ENCODE data around the gene ENOX2. TPM values are rescaled to one million over a fixed set of nuclear protein-coding genes. Genes with fewer than 3 reads are reported as not detected.

The ENOX2 gene
- total and polyA plus RNA-seq, 12 donors: 3.4 to 31.7 (median 18.9) TPM

- no peaks in the 10 kb centered on the region for H3K4me1 ChIP-seq (replicated peaks in 1 of 2)
- no peak overlapping the region for H3K4me3 ChIP-seq
- 77 to 87% (median 83%) methylated on average over 3 of the region's 3 CpGs for WGBS, 4 donors
- H3K27ac ChIP-seq: no peak overlapping the region
- H3K9me3 ChIP-seq (replicated peaks in 1 of 3): no peaks in the 10 kb centered on the region
- no peak for TF ChIP-seq CTCF (IDR thresholded peaks at IDR 0.05)
- no peak for TF ChIP-seq POLR2A (IDR thresholded peaks at IDR 0.05)
- H3K36me3 ChIP-seq (replicated peaks in 1 of 2): no peaks in the 10 kb centered on the region
- no peaks in the 10 kb centered on the region for H3K27me3 ChIP-seq
- no peak for DNase-seq
- intact Hi-C loops (cut with DNase I): no loop called here
Measured at GRCh38 chrX:130615941-130616340, 287.1 kb downstream of the ENOX2 start.

- no peak overlapping the region for H3K4me3 ChIP-seq
- H3K27me3 ChIP-seq: no peaks in the 10 kb centered on the region
- DNase-seq: no peak
- intact Hi-C loops (cut with DNase I): no loop called here
- TF ChIP-seq POLR2A (IDR thresholded peaks at IDR 0.05) (no peak), CTCF (IDR thresholded peaks at IDR 0.05) (no peak)
- no peak overlapping the region for H3K27ac ChIP-seq
- no peaks in the 10 kb centered on the region for H3K9me3 ChIP-seq (replicated peaks in 1 of 3)
- 60 to 70% (median 65%) methylated on average over 4 of the region's 4 CpGs for WGBS, 4 donors
- H3K36me3 ChIP-seq (replicated peaks in 1 of 2): no peaks in the 10 kb centered on the region
- no peaks in the 10 kb centered on the region for H3K4me1 ChIP-seq (replicated peaks in 1 of 2)
Measured at GRCh38 chrX:130607431-130607830, 295.6 kb downstream of the ENOX2 start.

GRCh38 chrX:130606425-130606824, 296.6 kb downstream of the ENOX2 start:
- DNase-seq: no peak
- H3K4me3 ChIP-seq: no peak overlapping the region
- WGBS, 4 donors: 41 to 70% (median 60%) methylated on average over 4 of the region's 4 CpGs
- H3K27ac ChIP-seq: no peak overlapping the region
- H3K4me1 ChIP-seq (replicated peaks in 1 of 2): no peaks in the 10 kb centered on the region
- TF ChIP-seq POLR2A (IDR thresholded peaks at IDR 0.05): no peak
- TF ChIP-seq CTCF (IDR thresholded peaks at IDR 0.05): no peak
- no peaks in the 10 kb centered on the region for H3K36me3 ChIP-seq (replicated peaks in 1 of 2)
- intact Hi-C loops (cut with DNase I): no loop called here
- no peaks in the 10 kb centered on the region for H3K27me3 ChIP-seq
- no peaks in the 10 kb centered on the region for H3K9me3 ChIP-seq (replicated peaks in 1 of 3)

- TF ChIP-seq POLR2A (IDR thresholded peaks at IDR 0.05) (no peak), CTCF (IDR thresholded peaks at IDR 0.05) (no peak)
- no peak overlapping the region for H3K4me3 ChIP-seq
- no peaks in the 10 kb centered on the region for H3K4me1 ChIP-seq (replicated peaks in 1 of 2)
- no peaks in the 10 kb centered on the region for H3K9me3 ChIP-seq (replicated peaks in 1 of 3)
- H3K27me3 ChIP-seq: no peaks in the 10 kb centered on the region
- intact Hi-C loops (cut with DNase I): no loop called here
- H3K27ac ChIP-seq: no peak overlapping the region
- WGBS, 4 donors: 47 to 63% (median 57%) methylated on average over 3 of the region's 3 CpGs
- no peaks in the 10 kb centered on the region for H3K36me3 ChIP-seq (replicated peaks in 1 of 2)
- DNase-seq: no peak
Measured at GRCh38 chrX:130604882-130605281, 298.1 kb downstream of the ENOX2 start.

All from adrenal gland (tissue), 12 donors.